GM19351 (cell line): ENCODE measurements around the gene TIAL1.
"Not testable (repeated sequence)": the region's sequence is repeated elsewhere in the genome, so short reads cannot be mapped to it uniquely, and the experiment has no call there.

Experiments used
- ATAC-seq: cut with Tn5 transposase; IDR thresholded peaks from one replicate; pipeline ENCODE4 v1.9.1; 2021; ENCODE audit warnings: mild to moderate bottlenecking, moderate library complexity; ENCODE audit not compliant: unreplicated experiment

The TIAL1 gene

DNA sequence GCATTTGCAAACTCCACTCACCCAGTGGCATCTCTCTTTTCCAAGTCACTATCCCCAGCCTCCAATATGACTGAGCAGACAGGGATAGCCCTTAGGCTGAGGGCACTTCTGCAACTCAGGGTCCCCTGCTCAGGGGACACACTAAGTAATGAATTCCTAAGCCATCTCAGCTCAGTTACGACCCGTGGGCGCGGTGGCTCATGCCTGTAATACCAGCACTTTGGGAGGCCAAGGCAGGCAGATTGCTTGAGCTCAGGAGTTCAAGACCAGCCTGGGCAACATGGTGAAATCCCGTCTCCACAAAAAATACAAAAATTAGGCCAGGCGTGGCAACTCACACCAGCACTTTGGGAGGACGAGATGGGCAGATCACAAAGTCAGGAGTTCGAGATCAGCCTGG is 64.5 kb downstream of the TIAL1 start:
- not testable (repeated sequence) for ATAC-seq

DNA sequence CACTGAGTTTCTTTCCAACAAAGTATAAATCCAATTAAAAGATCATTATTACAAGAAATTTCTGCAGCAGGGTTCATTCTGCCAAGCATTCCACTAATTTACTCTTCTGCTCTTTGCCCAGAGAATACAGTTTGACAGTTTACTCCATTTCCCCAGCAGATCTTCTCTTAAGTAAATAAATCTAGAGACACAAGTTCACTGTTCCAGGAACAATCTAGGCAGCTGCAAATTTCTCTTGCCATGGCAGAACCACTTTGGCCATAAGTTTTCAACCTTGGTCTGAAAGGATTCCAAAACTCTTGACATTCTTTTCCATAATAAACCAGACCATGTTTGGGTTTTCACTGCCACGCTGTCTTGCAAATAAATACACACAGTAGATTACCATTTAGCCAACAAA is 65.7 kb downstream of the TIAL1 start:
- no peak for ATAC-seq

DNA sequence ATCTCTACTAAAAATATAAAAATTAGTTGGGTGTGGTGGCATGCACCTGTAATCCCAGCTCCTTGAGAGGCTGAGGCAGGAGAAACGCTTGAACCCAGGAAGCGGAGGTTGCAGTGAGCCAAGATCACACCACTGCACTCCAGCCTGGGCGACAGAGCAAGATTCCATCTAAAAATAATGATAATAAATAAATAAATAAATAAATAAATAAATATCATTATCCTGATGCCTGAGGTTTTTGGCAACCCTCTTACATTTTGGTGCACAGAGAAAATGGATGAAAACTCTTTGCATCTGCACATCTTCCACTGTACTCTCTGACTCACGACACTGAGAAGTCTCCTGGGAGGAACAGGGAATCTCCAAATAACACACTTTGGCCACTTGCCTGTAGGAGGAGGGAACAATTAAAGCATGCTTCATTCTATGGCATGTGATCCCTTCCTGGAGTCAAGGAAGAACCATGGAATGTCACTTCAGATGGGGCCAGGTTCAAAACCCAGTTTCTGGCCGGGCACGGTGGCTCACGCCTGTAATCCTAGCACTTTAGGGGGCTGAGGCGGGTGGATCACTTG is 68.0 kb downstream of the TIAL1 start:
- ATAC-seq = not testable (repeated sequence)

DNA sequence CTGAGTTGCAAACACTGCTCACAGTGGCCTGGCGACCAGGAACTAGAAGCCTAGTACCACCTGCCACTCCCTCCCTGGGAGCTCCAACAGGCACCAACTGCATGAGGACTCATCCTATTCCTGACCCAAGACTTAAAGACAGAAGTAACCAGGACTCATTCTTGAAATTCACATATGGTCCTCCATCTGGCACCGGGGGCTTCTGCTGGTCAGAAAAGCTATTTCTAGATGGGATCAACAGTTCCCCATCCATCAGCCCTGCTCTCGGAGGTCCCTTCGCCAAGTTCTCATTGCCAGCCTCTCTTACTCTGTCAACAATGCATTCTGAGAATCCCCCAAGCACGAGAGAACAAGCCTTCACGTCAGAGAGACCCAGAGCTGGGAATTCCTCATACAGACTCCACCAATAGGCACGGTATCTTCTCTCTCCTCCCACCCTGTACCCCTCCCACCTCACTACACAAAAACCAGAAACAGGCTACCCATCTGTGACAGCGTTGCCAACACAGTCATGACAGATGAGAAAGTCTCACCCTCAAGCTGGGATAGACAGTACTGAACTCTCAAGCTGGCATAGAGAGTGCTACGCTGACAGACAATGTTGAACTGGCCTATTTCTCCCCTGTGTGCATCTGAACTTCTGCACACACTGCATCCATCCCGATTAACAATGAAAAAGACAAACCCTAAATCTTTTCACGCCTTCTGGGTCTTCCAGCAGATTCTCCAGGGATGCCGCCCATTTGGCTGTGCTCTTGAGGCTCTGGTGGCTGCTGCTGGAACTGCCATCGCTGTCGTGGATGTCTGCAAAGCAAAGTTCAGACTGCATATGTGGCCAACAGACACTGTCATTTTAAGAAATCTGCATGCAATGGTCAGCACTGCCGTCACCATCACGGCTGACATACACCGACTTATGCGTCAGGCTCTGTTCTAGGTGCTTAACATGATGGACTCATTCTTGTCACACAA is 69.9 kb downstream of the TIAL1 start:
- no peak for ATAC-seq

DNA sequence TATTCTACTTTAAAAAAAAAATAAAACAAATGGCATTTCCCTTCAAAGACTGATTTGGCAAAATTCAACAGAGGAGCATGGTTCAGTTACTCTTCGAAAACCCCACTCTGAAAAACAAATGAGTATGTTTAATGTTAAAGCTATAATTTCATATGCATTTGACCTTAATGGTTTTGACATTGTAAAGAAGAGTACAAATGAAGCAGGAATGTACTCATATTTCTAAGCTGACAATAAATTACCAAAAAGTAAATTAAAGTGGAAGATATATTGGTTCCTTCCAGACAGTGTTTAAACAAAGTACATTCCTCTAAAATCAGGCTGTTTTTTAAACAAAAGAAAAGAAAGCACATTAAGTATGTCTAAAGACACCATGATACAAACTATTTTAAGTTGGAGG is 70.6 kb downstream of the TIAL1 start:
- ATAC-seq = no peak

DNA sequence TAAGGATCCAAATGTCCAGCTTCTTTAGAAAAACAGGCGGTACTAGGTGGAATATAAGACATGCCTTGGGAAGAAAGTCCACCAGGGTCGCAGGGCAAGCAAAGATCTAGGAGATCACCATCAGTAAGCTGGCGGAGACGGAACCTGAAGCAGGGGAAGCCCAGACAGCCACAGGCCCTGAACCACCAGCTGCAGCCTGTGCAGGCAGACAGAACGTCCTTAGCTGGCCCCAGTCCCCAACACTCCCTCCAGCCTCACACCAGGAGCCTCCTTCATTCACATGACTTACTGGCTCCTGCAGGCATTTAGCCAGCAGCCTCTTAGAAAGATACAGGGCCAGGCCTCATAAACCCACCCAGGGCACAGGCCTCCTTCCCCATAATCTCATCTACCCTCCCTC is 71.6 kb downstream of the TIAL1 start:
- ATAC-seq = no peak

DNA sequence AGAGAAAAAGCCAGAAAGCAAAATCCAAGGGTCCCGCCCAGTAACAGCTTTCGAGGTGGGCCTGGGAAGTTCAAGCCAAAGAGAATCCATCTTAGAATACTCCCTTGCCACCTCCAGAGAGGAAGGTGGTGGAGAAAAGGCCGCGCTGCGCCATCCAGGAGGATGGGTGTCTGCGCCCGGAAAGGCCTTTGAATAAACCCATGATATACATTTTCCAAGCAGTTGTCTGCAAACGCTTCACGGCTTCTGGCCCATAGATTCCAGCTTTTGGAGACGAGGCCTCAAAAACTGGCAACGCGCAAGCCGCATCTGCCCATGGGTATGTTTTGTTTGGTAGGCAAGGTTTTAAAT is 72.1 kb downstream of the TIAL1 start:
- ATAC-seq = no peak

DNA sequence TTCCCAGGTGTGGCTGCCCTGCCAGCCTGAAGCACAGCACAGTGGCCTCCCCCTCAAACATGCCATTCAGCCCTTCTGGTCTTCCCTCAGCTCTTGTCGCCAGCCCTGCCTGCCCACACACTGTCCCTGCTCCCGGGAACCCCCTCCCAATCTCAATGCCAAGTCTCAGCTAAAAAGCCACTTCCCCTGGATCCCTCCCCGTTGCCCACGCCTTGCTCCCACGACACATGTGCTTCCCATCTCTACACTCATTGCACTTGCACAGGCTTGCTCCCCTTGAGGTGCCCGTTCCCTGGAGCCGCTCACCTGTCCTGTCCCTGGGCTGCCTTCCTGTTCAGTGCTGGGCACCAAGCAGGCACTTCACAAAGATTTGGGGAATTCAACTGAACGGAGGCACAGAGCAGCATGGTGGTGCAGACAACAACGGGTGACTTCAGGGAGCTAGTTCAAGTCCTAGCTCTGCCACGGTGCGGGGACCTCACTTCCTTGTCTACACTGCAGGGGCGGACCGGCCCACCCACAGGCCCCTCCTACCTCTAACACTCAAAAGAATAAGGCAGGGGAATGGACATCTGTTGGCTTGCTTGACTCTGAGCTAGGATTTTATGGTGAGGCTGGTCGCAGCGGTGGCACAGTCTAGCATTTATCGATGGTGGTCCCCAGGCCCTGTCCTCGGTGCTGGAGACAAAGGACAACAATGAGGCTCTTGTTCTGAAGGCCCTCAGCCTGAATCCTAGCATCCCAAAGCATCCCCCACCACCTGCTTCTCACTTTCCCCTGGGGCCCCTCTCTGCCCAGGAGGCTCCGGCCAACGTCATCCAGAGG is 72.7 kb downstream of the TIAL1 start:
- ATAC-seq = no peak
